ENCODE results near the gene HLA-DPB1.

GRCh38 chr6:33078919-33079521 is 3.2 kb downstream of the HLA-DPB1 start:
- TF ChIP-seq CTCF (IDR thresholded peaks at IDR 0.05) = no peak
- TF ChIP-seq POLR2AphosphoS5 (IDR thresholded peaks at IDR 0.05) = no peak
- TF ChIP-seq EP300 (IDR thresholded peaks at IDR 0.05) = no peak

Measured in esophagus muscularis mucosa (tissue), 4 donors.